Lung (tissue), 12 donors: ENCODE measurements around the gene ZBP1. TPM values are rescaled to one million over a fixed set of nuclear protein-coding genes. Genes with fewer than 3 reads are reported as not detected.

Experiments
- ATAC-seq: fragments of 200-7000 bp; cut with Tn5 transposase; one replicate; pipeline ENCODE4 v1.9.1; 2020; ENCODE audit warnings: moderate number of reproducible peaks; ENCODE audit not compliant: insufficient read depth, low FRiP score
- DNase-seq, 3 donors: peaks; one replicate each; pipeline ENCODE4 v3.0.0-alpha.2; 2013 to 2017
- H3K27ac ChIP-seq, 2 donors: one replicate each; pipeline ENCODE4 v1.5.1; 2013; ENCODE audit warnings: mild to moderate bottlenecking in 2 of 2, moderate library complexity in 2 of 2, control low read depth in 1 of 2, inconsistent platforms in 1 of 2, low read depth in 1 of 2, low read length in 1 of 2
- H3K27me3 ChIP-seq, 3 donors: one replicate each; pipeline ENCODE4 v1.5.1; 2013; ENCODE audit warnings: low read length in 2 of 3; ENCODE audit not compliant: control insufficient read depth in 3 of 3, insufficient read depth in 3 of 3
- H3K36me3 ChIP-seq, 4 donors: one replicate each; pipeline ENCODE4 v1.5.1; 2013; ENCODE audit warnings: low read length in 4 of 4, mild to moderate bottlenecking in 1 of 4, moderate library complexity in 1 of 4; ENCODE audit not compliant: control insufficient read depth in 4 of 4, insufficient read depth in 4 of 4
- H3K4me1 ChIP-seq, 5 donors: one replicate each; pipeline ENCODE4 v1.5.1; 2013; ENCODE audit warnings: low read length in 5 of 5, mild to moderate bottlenecking in 2 of 5, moderate library complexity in 1 of 5; ENCODE audit not compliant: control insufficient read depth in 5 of 5, insufficient read depth in 5 of 5
- H3K4me3 ChIP-seq: one replicate; pipeline ENCODE4 v1.5.1; 2013; ENCODE audit warnings: mild to moderate bottlenecking, control low read depth, moderate library complexity
- H3K9ac ChIP-seq, 2 donors: one replicate each; pipeline ENCODE4 v1.5.1; 2013; ENCODE audit warnings: low read length in 2 of 2, control low read depth in 1 of 2; ENCODE audit not compliant: insufficient read depth in 1 of 2
- H3K9me3 ChIP-seq, 4 donors: one replicate each; pipeline ENCODE4 v1.5.1; 2013; ENCODE audit warnings: low read length in 3 of 4, mild to moderate bottlenecking in 1 of 4, moderate library complexity in 1 of 4; ENCODE audit not compliant: control insufficient read depth in 4 of 4, insufficient read depth in 3 of 4
- CTCF ChIP-seq: IDR thresholded peaks from 2 replicates; pipeline ENCODE4 v1.5.1; 2012; ENCODE audit warnings: mild to moderate bottlenecking; ENCODE audit errors: control extremely low read depth, extremely low read depth
- WGBS, 2 donors: extraction: QIAGEN DNeasy Blood & Tissue Kit; methylation state at CpG; one replicate each; pipeline ENCODE4 v1.1.7; 2013; 5-methylcytosine and 5-hydroxymethylcytosine counted together
- polyA plus RNA-seq, 2 donors: library from polyadenylated mRNA; stranded (reverse); fragments of 200-250 nt; gene quantifications; one replicate each; pipeline ENCODE4 v1.2.1, GENCODE V29; 2013
- total RNA-seq, 2 donors: library from RNA; depleted of rRNA in 1 of 2; stranded (reverse); fragments of >200 nt in 1 of 2; gene quantifications; one replicate each; pipeline ENCODE4 v1.2.1, GENCODE V29; 2014 to 2021
- donor health status: control.
- donor health status: control.
- donor health status: Bipolar disorder and iron deficiency.
- donor health status: healthy.
- donor health status: DM: yes; HTN: yes; CAD: no.

Gene ZBP1
- total and polyA plus RNA-seq, 4 donors, result 1.3 to 5.3 (median 2.5) TPM

GRCh38 chr20:57582432-57583288, 37.6 kb downstream of the ZBP1 start:
- ATAC-seq (no peak), DNase-seq (peak; percentile 82 to 89 (median 88))
- Histone ChIP-seq H3K4me1 (peaks cover 0 to 15% (median 11%) of the 10 kb centered on the region in 5 donors), H3K9ac (no peak overlapping the region), H3K27me3 (peaks cover 0 to 9% (median 4%) of the 10 kb centered on the region in 3 donors), H3K27ac (peak overlapping the region in 1 of 2 donors; percentile 35), H3K9me3 (peaks cover 0 to 6% (median under 1%) of the 10 kb centered on the region in 4 donors), H3K36me3 (no peaks in the 10 kb centered on the region), H3K4me3 (no peak overlapping the region)
- WGBS, 2 donors, result 22 to 39% methylated on average over 21 of the region's 21 CpGs
- TF ChIP-seq CTCF, result no peak

- Histone ChIP-seq H3K9me3 (peaks cover 0 to 3% (median 0%) of the 10 kb centered on the region in 4 donors), H3K27me3 (peaks cover 0 to 11% (median 4%) of the 10 kb centered on the region in 3 donors), H3K9ac (no peak overlapping the region), H3K27ac (peak overlapping the region in 1 of 2 donors; percentile 0), H3K4me3 (no peak overlapping the region), H3K36me3 (no peaks in the 10 kb centered on the region), H3K4me1 (peaks cover 0 to 15% (median 11%) of the 10 kb centered on the region in 5 donors)
- ATAC-seq, result no peak
- 71 to 79% methylated on average over 5 of the region's 5 CpGs for WGBS, 2 donors
- TF ChIP-seq CTCF, result no peak
- no peak for DNase-seq
Measured at GRCh38 chr20:57582029-57582378, 38.2 kb downstream of the ZBP1 start.

- Histone ChIP-seq H3K36me3 (no peaks in the 10 kb centered on the region), H3K4me3 (no peak overlapping the region), H3K27me3 (peaks cover 0 to 17% (median 4%) of the 10 kb centered on the region in 3 donors), H3K4me1 (peaks cover 0 to 15% (median 11%) of the 10 kb centered on the region in 5 donors), H3K27ac (peak overlapping the region in 1 of 2 donors; percentile 0), H3K9me3 (peaks cover 0 to 3% (median 0%) of the 10 kb centered on the region in 4 donors), H3K9ac (no peak overlapping the region)
- TF ChIP-seq CTCF, result no peak
- WGBS, 2 donors, result 65 to 69% methylated on average over 14 of the region's 14 CpGs
- DNase-seq (no peak), ATAC-seq (no peak)
Measured at GRCh38 chr20:57581202-57582028, 38.8 kb downstream of the ZBP1 start.
